Measurements from ENCODE around the gene SGTB. TPM values are rescaled to one million over a fixed set of nuclear protein-coding genes. Genes with fewer than 3 reads are reported as not detected.
"Not testable (repeated sequence)": the region's sequence is repeated elsewhere in the genome, so short reads cannot be mapped to it uniquely, and the experiment has no call there.

Gene SGTB
- total RNA-seq, 1 experiment from 2014 or later = 7.7 TPM

GRCh38 chr5:65668696-65669095, 53.2 kb downstream of the SGTB start:
- no peak for DNase-seq (ENCODE audit: low read depth)

- peak; percentile 6 for DNase-seq (ENCODE audit: low read depth)
Observed at GRCh38 chr5:65663804-65664521, 57.9 kb downstream of the SGTB start.

GRCh38 chr5:65654713-65655112, 67.2 kb downstream of the SGTB start:
- no peak for DNase-seq (ENCODE audit: low read depth)

DNA sequence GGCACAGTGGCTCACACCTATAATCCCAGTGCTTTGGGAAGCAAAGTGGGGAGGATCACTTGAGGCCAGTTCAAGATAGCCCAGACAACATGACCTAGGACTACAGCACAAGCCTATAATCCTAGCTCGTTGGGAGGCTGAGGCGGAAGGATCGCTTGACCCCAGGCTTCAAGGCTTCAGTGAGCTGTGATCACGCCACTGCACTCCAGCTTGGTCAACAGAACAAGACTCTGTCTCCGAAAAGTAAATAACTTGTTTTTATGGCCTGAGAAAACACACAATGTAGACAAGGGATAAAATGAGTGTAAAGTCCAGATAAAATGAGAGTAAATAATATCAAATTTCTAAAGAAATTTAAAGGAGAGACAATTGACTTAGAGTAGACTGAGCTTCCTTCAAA, 70.8 kb downstream of the SGTB start:
- DNase-seq (ENCODE audit: low read depth) = no peak

DNA sequence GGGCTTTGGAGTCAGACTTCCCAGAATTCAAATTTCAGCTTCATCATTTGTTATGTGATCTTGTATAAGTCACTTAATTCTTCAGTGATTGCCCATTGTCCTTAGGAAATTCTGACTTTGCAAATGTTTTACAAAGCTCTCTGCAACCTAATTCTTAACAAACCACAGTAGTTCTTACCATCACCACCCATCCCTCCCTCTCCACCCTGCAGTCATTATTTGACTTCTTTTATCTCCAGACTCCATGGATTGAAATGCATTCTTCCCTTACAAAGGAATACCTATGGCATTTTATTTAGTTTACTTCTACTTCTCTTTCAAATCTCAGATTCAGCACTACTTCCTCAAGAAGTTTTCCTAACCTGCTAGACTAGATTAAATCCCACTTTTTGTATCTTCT, 74.0 kb downstream of the SGTB start:
- DNase-seq (ENCODE audit: low read depth) = no peak

DNA sequence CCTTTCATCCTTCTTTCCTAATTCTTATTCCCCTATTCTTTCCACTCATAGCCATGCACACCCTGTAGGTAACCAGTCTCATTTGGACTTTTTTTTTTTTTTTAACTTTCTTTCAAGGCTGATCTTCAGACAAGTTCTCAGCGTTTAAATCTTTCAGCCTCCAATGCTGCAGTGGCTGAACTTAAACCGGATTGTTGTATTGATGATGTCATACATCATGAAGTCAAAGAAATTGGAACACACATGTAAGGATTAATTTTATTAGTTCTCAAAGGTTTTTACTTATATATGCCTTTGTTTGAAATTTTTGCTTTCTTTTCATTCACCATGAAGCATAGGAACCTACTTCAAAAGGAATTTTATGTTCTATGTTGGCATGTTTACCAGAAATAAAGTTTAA, 75.0 kb downstream of the SGTB start:
- no peak for DNase-seq (ENCODE audit: low read depth)

DNA sequence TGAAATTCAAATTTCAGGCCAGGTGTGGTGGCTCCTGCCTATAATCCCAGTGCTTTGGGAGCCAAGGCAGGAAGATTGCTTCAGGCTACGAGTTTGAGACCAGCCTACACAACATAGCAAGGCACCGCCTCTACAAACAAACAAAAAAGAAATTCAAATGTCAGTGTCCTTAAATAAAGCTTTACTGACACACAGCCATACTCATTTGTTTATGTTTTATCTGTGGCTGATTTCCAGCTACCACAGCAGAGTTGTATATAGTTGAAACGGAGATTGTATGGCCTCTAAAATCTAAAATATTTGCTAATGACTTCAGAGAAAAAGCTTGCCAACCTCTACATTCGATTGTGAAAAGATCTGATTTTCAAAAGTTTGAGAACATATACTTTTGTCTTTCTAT, 81.7 kb downstream of the SGTB start:
- no peak for DNase-seq (ENCODE audit: low read depth)

- no peak for DNase-seq (ENCODE audit: low read depth)
Observed at GRCh38 chr5:65630981-65631380, 90.9 kb downstream of the SGTB start.

DNA sequence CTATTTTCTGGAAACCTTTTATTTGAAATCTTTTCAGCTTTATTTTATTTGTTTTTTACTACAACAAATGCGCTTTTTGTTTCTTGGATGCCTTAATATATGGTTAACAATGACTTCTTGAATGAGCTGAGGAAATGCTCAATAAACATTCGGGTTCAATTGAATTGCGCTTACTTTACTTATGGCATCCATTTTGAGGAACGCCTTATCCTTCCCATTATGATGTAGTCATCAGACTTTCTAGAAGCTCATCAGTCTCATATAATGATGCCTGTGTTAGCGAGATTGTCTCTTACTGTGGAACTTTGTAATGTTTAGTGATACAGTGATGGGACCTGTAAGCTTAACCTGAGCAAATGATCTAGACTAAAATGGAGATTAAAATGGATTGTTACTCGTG, 96.2 kb downstream of the SGTB start:
- no peak for DNase-seq (ENCODE audit: low read depth)

DNA sequence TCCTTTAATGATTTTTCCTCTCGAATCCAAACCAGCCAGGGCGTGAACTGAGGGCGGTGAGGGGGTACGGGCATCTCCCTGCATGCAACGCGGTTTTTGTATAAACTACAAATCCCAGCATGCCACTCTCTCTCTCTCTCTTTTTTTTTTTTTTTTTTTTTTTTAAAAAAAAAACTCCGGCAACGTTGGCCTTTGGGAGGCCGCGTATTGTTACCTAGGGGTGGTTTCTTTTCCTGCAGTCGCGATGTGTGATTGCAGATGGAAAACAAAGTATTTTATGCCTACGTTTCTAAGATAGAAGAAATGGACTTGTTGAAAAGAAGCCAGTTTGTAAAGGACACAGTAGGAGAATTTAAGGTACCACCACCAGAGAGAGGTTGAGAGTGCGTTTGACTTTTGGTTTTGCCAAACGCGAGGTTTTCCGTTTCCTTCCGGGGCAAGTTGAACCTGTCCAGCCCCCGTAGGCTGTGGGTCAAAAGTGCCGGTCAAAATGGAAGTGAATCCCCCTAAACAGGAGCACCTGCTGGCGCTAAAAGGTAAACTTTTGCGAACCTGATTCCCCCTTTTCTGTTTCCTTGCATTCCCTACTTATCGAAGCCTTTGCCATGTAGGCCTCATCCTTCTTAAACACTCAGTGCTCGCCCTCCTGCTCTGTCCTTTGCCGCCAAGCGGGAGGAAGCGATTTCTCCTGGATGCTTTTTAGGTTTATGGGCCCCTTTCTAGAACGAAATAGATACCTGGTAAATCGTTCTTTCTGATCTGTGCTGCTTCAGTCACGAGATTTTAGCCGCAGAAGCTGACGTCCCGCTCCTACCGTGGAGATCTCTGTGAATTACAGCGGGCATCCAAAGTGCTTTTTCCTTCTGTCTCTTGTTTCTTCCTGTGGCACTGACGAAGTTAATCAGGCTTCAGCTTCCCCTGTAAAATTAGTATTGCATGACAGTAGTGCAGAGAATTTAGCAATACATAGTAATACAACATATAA, 97.0 kb downstream of the SGTB start, which contains the start of the genes SHLD3 and TRAPPC13:
Gene SHLD3 (plus strand): TSS at position 457 of the 985 bp plus-strand sequence. CDS start 4,561 bp downstream, outside the sequence.
Gene TRAPPC13 (plus strand): TSS at position 457 of the 985 bp plus-strand sequence. CDS start 34 bp downstream, at position 491.
- peak; percentile 88 for DNase-seq (ENCODE audit: low read depth)

DNA sequence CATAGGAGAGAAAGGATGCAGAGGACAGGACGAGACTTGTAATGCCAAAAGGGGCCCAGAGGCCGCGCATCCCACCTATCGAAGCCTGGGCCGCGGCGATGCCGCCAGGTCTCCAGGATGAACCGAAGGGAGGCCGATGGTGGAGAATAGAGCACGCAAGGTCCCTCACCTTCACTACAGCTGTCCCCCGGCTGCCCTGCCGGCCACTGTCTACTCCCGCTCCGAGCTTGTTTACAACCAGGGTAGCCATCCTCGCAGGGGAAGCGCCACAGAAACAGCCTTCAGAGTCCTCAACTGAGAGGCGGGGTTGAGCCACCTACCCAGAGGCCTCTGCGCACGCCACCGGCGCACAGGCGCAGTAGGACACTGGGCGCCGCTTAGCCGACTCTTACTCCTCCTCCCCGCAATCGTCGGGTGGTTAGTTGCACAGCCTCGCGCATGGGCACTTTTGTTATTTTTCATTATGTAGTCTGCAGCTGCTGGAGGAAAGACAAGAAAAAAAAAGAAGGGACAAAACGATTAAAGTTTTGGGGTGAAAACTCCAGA, 97.8 kb downstream of the SGTB start, which contains the start of gene TRIM23:
Gene TRIM23 (minus strand): TSS at position 309 of the 546 bp plus-strand sequence. CDS start 59 bp downstream, at position 250.
- peak; percentile 96 for DNase-seq (ENCODE audit: low read depth)

DNA sequence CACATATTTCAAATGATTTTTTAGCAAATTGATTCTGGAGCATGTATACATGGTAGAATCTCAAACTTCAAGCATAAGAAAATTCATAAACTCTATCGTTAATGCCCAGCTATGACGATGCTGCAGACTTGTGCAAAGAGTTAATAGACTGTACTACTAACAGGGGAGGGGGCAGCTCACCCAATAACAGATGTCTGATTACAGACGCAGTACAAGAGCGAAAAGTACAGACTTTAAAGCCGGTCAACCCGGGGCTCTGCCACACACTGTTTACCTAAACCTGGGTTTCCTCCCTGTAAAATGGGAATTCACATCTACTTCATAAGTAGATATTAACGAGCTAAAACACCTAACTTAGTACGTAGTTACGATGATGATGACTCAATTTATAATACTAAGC, 98.4 kb downstream of the SGTB start:
- DNase-seq (ENCODE audit: low read depth) = no peak

DNA sequence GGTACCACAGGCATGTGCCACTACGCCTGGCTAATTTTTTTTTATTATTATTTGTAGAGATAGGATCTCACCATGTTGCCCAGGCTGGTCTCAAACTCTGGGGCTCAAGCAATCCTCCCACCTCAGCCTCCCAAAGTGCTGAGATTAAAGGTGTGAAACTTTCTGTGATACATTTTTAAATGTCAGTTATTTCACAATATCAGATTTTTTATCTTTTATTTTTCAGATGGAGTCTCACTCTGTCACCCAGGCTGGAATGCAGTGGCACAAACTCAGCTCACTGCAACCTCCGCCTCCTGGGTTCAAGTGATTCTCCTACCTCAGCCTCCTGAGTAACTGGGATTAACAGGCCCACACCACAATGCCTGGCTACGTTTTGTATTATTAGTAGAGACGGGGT, 99.9 kb downstream of the SGTB start:
- not testable (repeated sequence) for DNase-seq (ENCODE audit: low read depth)

DNA sequence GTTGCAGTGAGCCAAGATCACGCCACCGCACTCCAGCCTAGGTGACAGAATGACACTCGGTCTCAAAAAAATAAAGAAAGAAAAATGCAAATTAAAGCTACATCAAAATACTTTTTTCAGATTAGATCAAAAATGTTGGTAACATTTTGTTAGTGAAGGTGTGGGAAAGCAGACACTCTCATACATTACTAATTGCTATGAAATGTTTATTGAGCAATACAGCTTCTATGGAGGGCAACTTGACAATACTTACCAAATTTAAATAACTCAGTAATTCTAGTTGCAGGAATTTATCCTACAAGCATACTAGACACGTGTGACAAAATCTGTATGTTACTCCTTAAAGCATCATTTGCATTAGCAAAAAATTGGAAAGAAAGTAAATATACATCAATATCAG, 101.9 kb downstream of the SGTB start:
- no peak for DNase-seq (ENCODE audit: low read depth)

Other genes with a start within 250 kb of the SGTB start
- gene ADAMTS6, start 240.2 kb downstream of the SGTB start, total RNA-seq (2014; rRNA removed; shearing (Covaris generic)) = 14.2 and 20.8 TPM in 2 replicates
- gene CENPK, start 158.9 kb downstream of the SGTB start, total RNA-seq (2014; rRNA removed; shearing (Covaris generic)) = 42.2 and 105 TPM in 2 replicates
- gene PPWD1, start 158.8 kb downstream of the SGTB start, total RNA-seq (2014; rRNA removed; shearing (Covaris generic)) = 39.8 and 46.3 TPM in 2 replicates
- gene TRIM23, start 97.8 kb downstream of the SGTB start, total RNA-seq (2014; rRNA removed; shearing (Covaris generic)) = 11.8 and 13.8 TPM in 2 replicates
- 5.3 and 7.7 TPM in 2 replicates for gene SHLD3, start 97.1 kb downstream of the SGTB start, total RNA-seq (2014; rRNA removed; shearing (Covaris generic))
- 51.8 and 56.9 TPM in 2 replicates for gene TRAPPC13, start 97.1 kb downstream of the SGTB start, total RNA-seq (2014; rRNA removed; shearing (Covaris generic))
- gene NLN, start 96 bp upstream of the SGTB start, total RNA-seq (2014; rRNA removed; shearing (Covaris generic)) = 43.8 and 44.2 TPM in 2 replicates
- gene ERBIN, start 204.5 kb upstream of the SGTB start, total RNA-seq (2014; rRNA removed; shearing (Covaris generic)) = 48.6 and 61.0 TPM in 2 replicates

All from Daoy (cell line).